Liver (tissue), 3 donors: ENCODE data around the gene ECM2.

Experiments
- EGR1 ChIP-seq, 2 donors: IDR thresholded peaks; 2 replicates each; pipeline ENCODE4 v1.6.1; 2016 to 2018; ENCODE audit warnings: antibody characterized with exemption in 2 of 2, low read depth in 2 of 2
- FOXA1 ChIP-seq: IDR thresholded peaks from 2 replicates; pipeline ENCODE4 v1.6.1; 2016; ENCODE audit warnings: antibody characterized with exemption
- FOXA2 ChIP-seq: IDR thresholded peaks from 2 replicates; pipeline ENCODE4 v1.6.1; 2016; ENCODE audit warnings: antibody characterized with exemption
- GABPA ChIP-seq, 2 donors: IDR thresholded peaks in 1 of 2; conservative IDR thresholded peaks in 1 of 2; 2 replicates each; pipeline ENCODE4 v1.6.1; 2016; ENCODE audit warnings: antibody characterized with exemption in 2 of 2, mild to moderate bottlenecking in 1 of 2, moderate library complexity in 1 of 2
- JUND ChIP-seq, 2 donors: IDR thresholded peaks; 2 replicates each; pipeline ENCODE4 v1.6.1; 2016; ENCODE audit warnings: antibody characterized with exemption in 2 of 2
- RAD21 ChIP-seq, 2 donors: IDR thresholded peaks; 2 replicates each; pipeline ENCODE4 v1.6.1; 2016; ENCODE audit warnings: antibody characterized with exemption in 2 of 2, mild to moderate bottlenecking in 2 of 2
- SP1 ChIP-seq: IDR thresholded peaks from 2 replicates; pipeline ENCODE4 v1.6.1; 2018; ENCODE audit warnings: antibody characterized with exemption, mild to moderate bottlenecking
- TAF1 ChIP-seq: conservative IDR thresholded peaks from 2 replicates; pipeline ENCODE4 v1.6.1; 2016; ENCODE audit warnings: antibody characterized with exemption, mild to moderate bottlenecking
- YY1 ChIP-seq: IDR thresholded peaks from 2 replicates; pipeline ENCODE4 v1.6.1; 2016; ENCODE audit warnings: antibody characterized with exemption, mild to moderate bottlenecking
- TF ChIP-seq, protein P1 (sequence below): fragments of 150-350 bp; IDR thresholded peaks from 2 replicates; pipeline ENCODE4 v1.5.1; 2017; ENCODE audit warnings: improper control_type of control experiment, low read depth, low read length; ENCODE audit not compliant: missing input control
- TF ChIP-seq, protein P2 (sequence below): IDR thresholded peaks from 2 replicates; pipeline ENCODE4 v1.6.1; 2016; ENCODE audit warnings: antibody characterized with exemption
- TF ChIP-seq, protein P3 (sequence below): IDR thresholded peaks from 2 replicates; pipeline ENCODE4 v1.6.1; 2016; ENCODE audit warnings: antibody characterized with exemption
- TF ChIP-seq, protein P4 (sequence below): IDR thresholded peaks from 2 replicates; pipeline ENCODE4 v1.6.1; 2016; ENCODE audit warnings: antibody characterized with exemption
- TF ChIP-seq, protein P5 (sequence below): IDR thresholded peaks from 2 replicates; pipeline ENCODE4 v1.6.1; 2016; ENCODE audit warnings: antibody characterized with exemption, mild to moderate bottlenecking
- donor health status: healthy.
- donor health status: healthy.

GRCh38 chr9:92512622-92513021 is 23.2 kb downstream of the ECM2 start:
- TF ChIP-seq TAF1 (no peak), JUND (IDR thresholded peaks at IDR 0.05) (no peak), YY1 (no peak), FOXA1 (no peak), RAD21 (IDR thresholded peaks at IDR 0.05) (no peak), GABPA (IDR thresholded peaks at IDR 0.05 in 1 of 2, conservative IDR thresholded peaks at IDR 0.05 in 1 of 2) (no peak), SP1 (no peak), FOXA2 (no peak), EGR1 (IDR thresholded peaks at IDR 0.05; ENCODE audit: low read depth in 2 of 2) (no peak)
- TF ChIP-seq, protein P1, sequence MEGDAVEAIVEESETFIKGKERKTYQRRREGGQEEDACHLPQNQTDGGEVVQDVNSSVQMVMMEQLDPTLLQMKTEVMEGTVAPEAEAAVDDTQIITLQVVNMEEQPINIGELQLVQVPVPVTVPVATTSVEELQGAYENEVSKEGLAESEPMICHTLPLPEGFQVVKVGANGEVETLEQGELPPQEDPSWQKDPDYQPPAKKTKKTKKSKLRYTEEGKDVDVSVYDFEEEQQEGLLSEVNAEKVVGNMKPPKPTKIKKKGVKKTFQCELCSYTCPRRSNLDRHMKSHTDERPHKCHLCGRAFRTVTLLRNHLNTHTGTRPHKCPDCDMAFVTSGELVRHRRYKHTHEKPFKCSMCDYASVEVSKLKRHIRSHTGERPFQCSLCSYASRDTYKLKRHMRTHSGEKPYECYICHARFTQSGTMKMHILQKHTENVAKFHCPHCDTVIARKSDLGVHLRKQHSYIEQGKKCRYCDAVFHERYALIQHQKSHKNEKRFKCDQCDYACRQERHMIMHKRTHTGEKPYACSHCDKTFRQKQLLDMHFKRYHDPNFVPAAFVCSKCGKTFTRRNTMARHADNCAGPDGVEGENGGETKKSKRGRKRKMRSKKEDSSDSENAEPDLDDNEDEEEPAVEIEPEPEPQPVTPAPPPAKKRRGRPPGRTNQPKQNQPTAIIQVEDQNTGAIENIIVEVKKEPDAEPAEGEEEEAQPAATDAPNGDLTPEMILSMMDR: no peak
- TF ChIP-seq, protein P2, sequence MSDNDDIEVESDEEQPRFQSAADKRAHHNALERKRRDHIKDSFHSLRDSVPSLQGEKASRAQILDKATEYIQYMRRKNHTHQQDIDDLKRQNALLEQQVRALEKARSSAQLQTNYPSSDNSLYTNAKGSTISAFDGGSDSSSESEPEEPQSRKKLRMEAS: no peak
- TF ChIP-seq, protein P3, sequence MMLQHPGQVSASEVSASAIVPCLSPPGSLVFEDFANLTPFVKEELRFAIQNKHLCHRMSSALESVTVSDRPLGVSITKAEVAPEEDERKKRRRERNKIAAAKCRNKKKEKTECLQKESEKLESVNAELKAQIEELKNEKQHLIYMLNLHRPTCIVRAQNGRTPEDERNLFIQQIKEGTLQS: no peak
- TF ChIP-seq, protein P4, sequence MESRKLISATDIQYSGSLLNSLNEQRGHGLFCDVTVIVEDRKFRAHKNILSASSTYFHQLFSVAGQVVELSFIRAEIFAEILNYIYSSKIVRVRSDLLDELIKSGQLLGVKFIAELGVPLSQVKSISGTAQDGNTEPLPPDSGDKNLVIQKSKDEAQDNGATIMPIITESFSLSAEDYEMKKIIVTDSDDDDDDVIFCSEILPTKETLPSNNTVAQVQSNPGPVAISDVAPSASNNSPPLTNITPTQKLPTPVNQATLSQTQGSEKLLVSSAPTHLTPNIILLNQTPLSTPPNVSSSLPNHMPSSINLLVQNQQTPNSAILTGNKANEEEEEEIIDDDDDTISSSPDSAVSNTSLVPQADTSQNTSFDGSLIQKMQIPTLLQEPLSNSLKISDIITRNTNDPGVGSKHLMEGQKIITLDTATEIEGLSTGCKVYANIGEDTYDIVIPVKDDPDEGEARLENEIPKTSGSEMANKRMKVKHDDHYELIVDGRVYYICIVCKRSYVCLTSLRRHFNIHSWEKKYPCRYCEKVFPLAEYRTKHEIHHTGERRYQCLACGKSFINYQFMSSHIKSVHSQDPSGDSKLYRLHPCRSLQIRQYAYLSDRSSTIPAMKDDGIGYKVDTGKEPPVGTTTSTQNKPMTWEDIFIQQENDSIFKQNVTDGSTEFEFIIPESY: no peak
- TF ChIP-seq, protein P5, sequence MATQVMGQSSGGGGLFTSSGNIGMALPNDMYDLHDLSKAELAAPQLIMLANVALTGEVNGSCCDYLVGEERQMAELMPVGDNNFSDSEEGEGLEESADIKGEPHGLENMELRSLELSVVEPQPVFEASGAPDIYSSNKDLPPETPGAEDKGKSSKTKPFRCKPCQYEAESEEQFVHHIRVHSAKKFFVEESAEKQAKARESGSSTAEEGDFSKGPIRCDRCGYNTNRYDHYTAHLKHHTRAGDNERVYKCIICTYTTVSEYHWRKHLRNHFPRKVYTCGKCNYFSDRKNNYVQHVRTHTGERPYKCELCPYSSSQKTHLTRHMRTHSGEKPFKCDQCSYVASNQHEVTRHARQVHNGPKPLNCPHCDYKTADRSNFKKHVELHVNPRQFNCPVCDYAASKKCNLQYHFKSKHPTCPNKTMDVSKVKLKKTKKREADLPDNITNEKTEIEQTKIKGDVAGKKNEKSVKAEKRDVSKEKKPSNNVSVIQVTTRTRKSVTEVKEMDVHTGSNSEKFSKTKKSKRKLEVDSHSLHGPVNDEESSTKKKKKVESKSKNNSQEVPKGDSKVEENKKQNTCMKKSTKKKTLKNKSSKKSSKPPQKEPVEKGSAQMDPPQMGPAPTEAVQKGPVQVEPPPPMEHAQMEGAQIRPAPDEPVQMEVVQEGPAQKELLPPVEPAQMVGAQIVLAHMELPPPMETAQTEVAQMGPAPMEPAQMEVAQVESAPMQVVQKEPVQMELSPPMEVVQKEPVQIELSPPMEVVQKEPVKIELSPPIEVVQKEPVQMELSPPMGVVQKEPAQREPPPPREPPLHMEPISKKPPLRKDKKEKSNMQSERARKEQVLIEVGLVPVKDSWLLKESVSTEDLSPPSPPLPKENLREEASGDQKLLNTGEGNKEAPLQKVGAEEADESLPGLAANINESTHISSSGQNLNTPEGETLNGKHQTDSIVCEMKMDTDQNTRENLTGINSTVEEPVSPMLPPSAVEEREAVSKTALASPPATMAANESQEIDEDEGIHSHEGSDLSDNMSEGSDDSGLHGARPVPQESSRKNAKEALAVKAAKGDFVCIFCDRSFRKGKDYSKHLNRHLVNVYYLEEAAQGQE: no peak
